GM13977 (cell line): ENCODE measurements around the gene PPM1H.

Experiments
- DNase-seq: peaks from one replicate; pipeline ENCODE4 v3.0.0; 2012; ENCODE audit warnings: low spot score
- CTCF ChIP-seq: IDR thresholded peaks from 2 replicates; pipeline ENCODE4 v1.5.1; 2012; ENCODE audit warnings: mild to moderate bottlenecking, control low read depth; ENCODE audit not compliant: insufficient read depth; ENCODE audit errors: extremely low read depth, missing control alignments
- in situ Hi-C: fragments of 300-500 bp; cut with MboI; formaldehyde crosslinking; loops from one replicate; pipeline ENCODE4 v1.12.0; 2022; ENCODE audit warnings: low sequenced_read_pairs, low pct_unique_long_range_greater_than_20kb, mixed read lengths, inconsistent platforms; ENCODE audit not compliant: unreplicated experiment

PPM1H gene

DNA sequence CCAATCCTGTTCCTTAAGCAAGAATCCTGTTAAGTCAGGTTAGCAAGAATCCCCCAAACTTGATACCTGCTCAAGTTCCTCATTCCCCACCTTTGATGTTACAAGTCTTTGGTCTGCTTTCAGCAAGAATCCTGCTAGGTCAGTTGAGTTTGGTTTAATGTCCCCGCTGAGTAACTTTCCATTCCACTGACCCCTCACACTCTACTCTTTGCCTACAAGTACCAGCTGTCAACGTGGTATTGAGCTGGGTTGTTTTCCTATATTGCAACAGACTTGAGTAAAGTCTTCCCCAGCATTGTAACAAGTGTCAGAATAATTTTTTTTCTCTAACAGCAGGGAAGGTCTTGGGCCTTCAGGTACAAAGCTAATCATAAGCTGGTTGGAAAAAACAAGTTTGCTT, 6.3 kb downstream of the PPM1H start:
- in situ Hi-C loops, result no loop called here
- TF ChIP-seq CTCF, result no peak
- DNase-seq, result no peak

DNA sequence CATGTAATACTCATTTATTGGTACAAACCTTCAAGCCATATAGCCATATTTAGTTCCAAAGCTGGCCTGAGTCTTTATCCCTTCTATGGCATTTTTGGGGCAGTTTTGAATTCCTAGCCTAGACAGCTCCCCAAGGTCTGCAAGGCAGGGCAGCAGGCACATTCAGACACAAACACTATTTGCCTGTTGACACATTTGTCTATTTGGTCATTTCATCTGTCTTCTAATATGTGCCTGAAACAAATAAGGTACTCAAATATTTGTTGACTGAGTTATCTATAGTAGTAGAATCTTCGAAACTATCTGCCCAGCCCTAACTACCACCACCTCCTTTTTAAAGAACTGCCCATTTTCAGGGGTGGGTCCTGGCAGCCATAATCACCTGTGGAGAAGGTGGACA, 9.3 kb downstream of the PPM1H start:
- in situ Hi-C loops, result no loop called here
- no peak for DNase-seq
- no peak for TF ChIP-seq CTCF

- no peak for TF ChIP-seq CTCF
- DNase-seq, result no peak
- in situ Hi-C loops, result no loop called here
These were observed 10.9 kb downstream of the PPM1H start for GRCh38 chr12:62924084-62924483.

GRCh38 chr12:62922539-62922938, 12.4 kb downstream of the PPM1H start:
- in situ Hi-C loops, result no loop called here
- DNase-seq, result no peak
- no peak for TF ChIP-seq CTCF

DNA sequence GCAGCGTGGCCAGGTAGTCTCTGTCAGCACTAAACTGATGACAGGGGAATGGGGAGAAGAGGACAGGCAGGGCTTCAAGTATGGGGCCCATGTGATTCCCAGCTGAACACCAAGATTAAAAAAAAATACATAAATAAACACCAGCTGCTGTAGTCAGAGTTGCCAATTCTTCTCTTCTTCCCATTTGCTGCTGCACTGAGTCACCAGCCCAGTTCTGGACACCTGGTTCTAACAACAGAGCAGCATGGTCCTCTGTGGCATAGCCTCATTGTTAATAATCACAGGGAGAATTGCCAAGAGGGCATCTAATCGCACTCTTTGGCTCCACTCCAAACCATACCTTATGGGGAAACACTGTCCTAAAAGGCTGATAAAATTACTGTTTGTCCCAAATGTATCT, 15.1 kb downstream of the PPM1H start:
- no peak for TF ChIP-seq CTCF
- no peak for DNase-seq
- in situ Hi-C loops, result no loop called here

DNA sequence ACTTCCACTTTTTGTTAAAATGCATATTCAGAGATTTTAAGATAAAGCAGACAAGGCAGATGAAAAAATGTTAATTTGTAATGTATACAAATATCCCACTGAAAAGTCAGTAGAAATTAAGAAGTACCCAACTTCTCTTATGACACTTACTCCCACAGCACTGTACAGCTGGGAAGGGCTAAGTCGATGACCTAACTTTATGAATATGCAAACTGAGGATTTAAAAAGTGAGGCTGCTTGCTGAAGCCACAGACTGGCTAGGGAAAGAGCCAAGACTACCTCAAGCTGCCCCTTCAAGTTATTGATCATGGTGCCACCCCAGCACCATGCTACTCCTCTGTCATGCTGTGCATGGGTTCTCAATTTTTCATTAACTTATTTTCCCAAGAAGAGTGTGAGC, 17.0 kb downstream of the PPM1H start:
- no peak for TF ChIP-seq CTCF
- no peak for DNase-seq
- in situ Hi-C loops, result no loop called here
